NCI-H2196 treated with DMSO at 0.1 percent for 48 hours (cell line): ENCODE data around the gene LRRC56.
A peak's percentile ranks its signal among the peaks of the same experiment; 100 is the strongest.
"Not testable (repeated sequence)": the region's sequence is repeated elsewhere in the genome, so short reads cannot be mapped to it uniquely, and the experiment has no call there.

Source experiments
- DNase-seq: peaks from one replicate; lab custom pipeline; 2025; ENCODE audit not compliant: unreplicated experiment; lab: John Stamatoyannopoulos, UW

The LRRC56 gene

GRCh38 chr11:501001-501682 lies 36.2 kb upstream of the LRRC56 start:
- DNase-seq = no peak

- DNase-seq = no peak
Observed at GRCh38 chr11:501683-502287, 35.5 kb upstream of the LRRC56 start.

GRCh38 chr11:502288-503178 lies 34.8 kb upstream of the LRRC56 start:
- no peak for DNase-seq

- no peak for DNase-seq
Observed at GRCh38 chr11:503179-503981, 33.9 kb upstream of the LRRC56 start.

GRCh38 chr11:504053-504993 lies 33.0 kb upstream of the LRRC56 start:
- no peak for DNase-seq

- no peak for DNase-seq
Observed at GRCh38 chr11:504994-505344, 32.4 kb upstream of the LRRC56 start.

- peak; percentile 92 for DNase-seq
Observed at GRCh38 chr11:506238-506994, 30.9 kb upstream of the LRRC56 start.

DNA sequence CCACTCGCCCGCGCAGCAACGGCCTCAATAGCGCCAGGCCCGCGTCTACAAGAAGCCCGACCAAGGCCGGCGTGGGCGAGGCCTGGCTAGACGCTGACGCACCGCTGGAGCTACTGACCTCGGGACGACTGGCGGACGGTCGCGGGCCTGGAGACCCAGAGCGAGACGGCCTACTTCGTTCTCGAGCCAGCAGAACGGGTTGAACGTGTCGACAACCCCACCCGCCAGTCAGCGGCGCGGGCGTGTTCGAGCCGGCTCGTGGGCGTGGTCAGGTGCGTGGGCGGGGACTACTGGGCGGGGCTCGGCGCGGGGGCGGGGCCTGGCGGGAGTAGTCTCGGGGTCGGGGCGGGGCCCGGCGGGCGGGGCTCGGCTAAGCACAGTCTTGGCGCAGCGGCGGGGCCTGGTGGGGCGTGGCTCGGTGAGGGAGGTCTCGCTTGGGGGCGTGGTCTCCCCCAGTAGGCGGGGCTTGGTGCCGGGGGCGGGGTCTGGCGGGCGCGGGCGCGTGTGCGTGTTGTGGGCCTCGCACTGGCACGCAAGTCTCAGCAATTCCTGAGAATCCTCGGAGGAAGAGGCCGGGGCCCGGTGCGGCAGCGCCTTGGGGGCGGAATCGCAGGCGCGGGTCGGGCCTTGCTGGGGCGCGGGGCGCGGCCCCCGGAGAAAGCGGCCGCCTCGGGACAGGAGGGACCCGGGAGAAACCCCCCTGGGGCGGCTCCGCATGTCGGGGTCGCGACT lies 30.2 kb upstream of the LRRC56 start, which contains the start of gene RNH1:
Gene RNH1, minus strand, starts transcription at position 248 of the 732 bp plus-strand sequence. CDS start 5,080 bp downstream, outside the sequence.
- DNase-seq = peak; percentile 86

- DNase-seq = no peak
Observed at GRCh38 chr11:507727-508515, 29.4 kb upstream of the LRRC56 start.

GRCh38 chr11:508956-509355 lies 28.4 kb upstream of the LRRC56 start:
- no peak for DNase-seq

- DNase-seq = no peak
Observed at GRCh38 chr11:512761-513595, 24.3 kb upstream of the LRRC56 start.

DNA sequence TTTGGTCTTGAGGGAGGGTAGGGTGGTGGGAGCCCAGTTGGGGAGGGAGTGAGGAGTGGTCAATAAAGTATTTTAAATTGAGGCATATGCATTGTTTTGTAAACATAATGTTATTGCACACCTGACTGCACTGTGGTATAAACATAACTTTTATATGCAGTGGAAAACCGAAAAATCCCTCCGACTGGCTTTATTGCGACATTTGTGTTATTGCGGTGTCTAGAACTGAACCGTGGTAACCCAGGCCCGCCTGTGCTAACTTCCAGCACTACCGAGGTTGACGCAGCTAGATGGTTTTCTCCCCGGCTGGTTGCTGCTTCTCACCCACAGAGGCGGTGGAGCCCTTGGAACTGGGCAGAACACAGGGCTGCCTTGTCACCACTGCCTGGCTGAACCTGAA lies 22.7 kb upstream of the LRRC56 start:
- DNase-seq = no peak

- DNase-seq = no peak
Observed at GRCh38 chr11:515131-515530, 22.2 kb upstream of the LRRC56 start.

GRCh38 chr11:516400-516799 lies 20.9 kb upstream of the LRRC56 start:
- no peak for DNase-seq

GRCh38 chr11:516918-517685 lies 20.2 kb upstream of the LRRC56 start:
- not testable (repeated sequence) for DNase-seq
